Tibial nerve (tissue), 4 donors: ENCODE data around the gene KRT3. TPM values are rescaled to one million over a fixed set of nuclear protein-coding genes. Genes with fewer than 3 reads are reported as not detected.

Experiments
- DNase-seq, 2 donors: peaks; one replicate each; pipeline ENCODE4 v3.0.0-alpha.2; 2019; ENCODE audit warnings: low spot score in 2 of 2
- H3K27ac ChIP-seq, 4 donors: fragments of 200-600 bp; sonication (generic) in 3 of 4; one replicate each; pipeline ENCODE4 v1.5.1; 2017 to 2019; ENCODE audit warnings: mild to moderate bottlenecking in 1 of 4
- H3K27me3 ChIP-seq, 2 donors: fragments of 200-600 bp; sonication (generic) in 1 of 2; one replicate each; pipeline versions ENCODE4 v1.5.1 to v1.6.0; 2017 to 2019
- H3K36me3 ChIP-seq, 3 donors: fragments of 200-600 bp; sonication (generic); one replicate each; pipeline ENCODE4 v1.5.1; 2018 to 2019
- H3K4me1 ChIP-seq, 4 donors: fragments of 200-600 bp; sonication (generic) in 3 of 4; one replicate each; pipeline ENCODE4 v1.5.1; 2017 to 2019
- H3K4me3 ChIP-seq, 4 donors: fragments of 200-600 bp; sonication (generic) in 3 of 4; one replicate each; pipeline ENCODE4 v1.5.1; 2017 to 2019; ENCODE audit warnings: mild to moderate bottlenecking in 1 of 4, moderate library complexity in 1 of 4
- H3K9me3 ChIP-seq, 4 donors: fragments of 200-600 bp; sonication (generic) in 3 of 4; one replicate each; pipeline ENCODE4 v1.5.1; 2017 to 2019
- EP300 ChIP-seq, 2 donors: sonication (generic); formaldehyde crosslinking; IDR thresholded peaks; one replicate each; pipeline ENCODE4 v1.6.1; 2017; ENCODE audit warnings: antibody characterized with exemption in 2 of 2, mild to moderate bottlenecking in 1 of 2
- POLR2A ChIP-seq, 2 donors: fragments of 450-650 bp; IDR thresholded peaks; one replicate each; pipeline ENCODE4 v1.6.1; 2017; ENCODE audit warnings: antibody characterized with exemption in 2 of 2, mild to moderate bottlenecking in 2 of 2, moderate library complexity in 2 of 2
- WGBS, 2 donors: methylation state at CpG; one replicate each; pipeline ENCODE4 v1.1.5; 2018; 5-methylcytosine and 5-hydroxymethylcytosine counted together
- total RNA-seq, 4 donors: library from RNA; depleted of rRNA; stranded (reverse); fragments of >200 nt; gene quantifications; one replicate each; pipeline ENCODE4 v1.1.0, GENCODE V29; 2016
- TF ChIP-seq, protein P1 (sequence below), 5 experiments: fragments of 200-600 bp in 3 of 5; fragments of 450-650 bp in 2 of 5; sonication (generic) in 3 of 5; IDR thresholded peaks; one replicate each; pipeline ENCODE4 v1.5.1; 2016 to 2019; ENCODE audit warnings: antibody characterized with exemption in 5 of 5, mild to moderate bottlenecking in 3 of 5, moderate library complexity in 2 of 5

The KRT3 gene
- total RNA-seq, 4 donors from 2014 or later = not detected

DNA sequence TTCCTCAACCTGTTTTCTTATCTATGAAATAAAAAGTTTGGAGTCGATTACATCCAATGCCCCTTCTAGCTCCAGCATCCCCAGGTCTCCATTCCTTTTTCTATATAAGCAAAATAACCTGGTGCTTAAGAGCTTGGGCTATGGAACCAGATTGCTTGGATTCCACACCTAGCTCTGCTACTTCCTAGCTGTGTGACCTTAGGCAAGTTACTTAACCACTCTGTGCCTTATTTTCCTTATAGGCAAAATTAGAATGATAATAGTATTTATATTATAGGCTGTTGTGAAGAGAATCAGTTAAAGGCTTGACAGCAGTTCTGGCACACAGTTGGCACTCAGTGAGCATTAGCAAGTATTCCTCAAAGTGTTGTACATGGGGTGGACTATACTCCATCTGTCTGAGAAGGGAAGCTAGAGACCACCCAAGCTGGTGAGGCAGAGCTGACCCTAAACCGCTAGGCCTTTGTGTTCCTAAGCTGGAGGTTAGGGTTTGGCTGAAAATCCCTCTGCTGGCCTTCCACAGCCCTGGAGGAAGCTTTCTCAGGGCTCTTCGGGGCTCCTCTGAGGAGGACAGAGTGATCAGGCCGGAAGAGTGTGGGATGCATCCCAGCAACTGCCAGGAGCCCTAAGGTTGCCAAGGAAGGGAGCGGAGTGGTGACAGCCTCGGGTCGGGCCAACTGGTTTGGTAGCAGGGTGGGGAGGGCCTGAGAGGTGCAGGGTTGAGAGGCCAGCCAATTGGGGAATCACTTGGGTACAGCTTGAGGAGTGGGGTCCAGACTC lies 24.0 kb upstream of the KRT3 start:
- Histone ChIP-seq H3K4me1 (no peaks in the 10 kb centered on the region), H3K4me3 (no peak overlapping the region), H3K9me3 (no peaks in the 10 kb centered on the region), H3K27me3 (no peaks in the 10 kb centered on the region), H3K36me3 (no peaks in the 10 kb centered on the region), H3K27ac (no peak overlapping the region)
- 67 to 70% methylated on average over 7 of the region's 7 CpGs for WGBS, 2 donors
- DNase-seq = no peak
- TF ChIP-seq EP300 (IDR thresholded peaks at IDR 0.05) = no peak
- no peak for TF ChIP-seq POLR2A (IDR thresholded peaks at IDR 0.05)
- TF ChIP-seq, protein P1, sequence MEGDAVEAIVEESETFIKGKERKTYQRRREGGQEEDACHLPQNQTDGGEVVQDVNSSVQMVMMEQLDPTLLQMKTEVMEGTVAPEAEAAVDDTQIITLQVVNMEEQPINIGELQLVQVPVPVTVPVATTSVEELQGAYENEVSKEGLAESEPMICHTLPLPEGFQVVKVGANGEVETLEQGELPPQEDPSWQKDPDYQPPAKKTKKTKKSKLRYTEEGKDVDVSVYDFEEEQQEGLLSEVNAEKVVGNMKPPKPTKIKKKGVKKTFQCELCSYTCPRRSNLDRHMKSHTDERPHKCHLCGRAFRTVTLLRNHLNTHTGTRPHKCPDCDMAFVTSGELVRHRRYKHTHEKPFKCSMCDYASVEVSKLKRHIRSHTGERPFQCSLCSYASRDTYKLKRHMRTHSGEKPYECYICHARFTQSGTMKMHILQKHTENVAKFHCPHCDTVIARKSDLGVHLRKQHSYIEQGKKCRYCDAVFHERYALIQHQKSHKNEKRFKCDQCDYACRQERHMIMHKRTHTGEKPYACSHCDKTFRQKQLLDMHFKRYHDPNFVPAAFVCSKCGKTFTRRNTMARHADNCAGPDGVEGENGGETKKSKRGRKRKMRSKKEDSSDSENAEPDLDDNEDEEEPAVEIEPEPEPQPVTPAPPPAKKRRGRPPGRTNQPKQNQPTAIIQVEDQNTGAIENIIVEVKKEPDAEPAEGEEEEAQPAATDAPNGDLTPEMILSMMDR (IDR thresholded peaks at IDR 0.05) = no peak

DNA sequence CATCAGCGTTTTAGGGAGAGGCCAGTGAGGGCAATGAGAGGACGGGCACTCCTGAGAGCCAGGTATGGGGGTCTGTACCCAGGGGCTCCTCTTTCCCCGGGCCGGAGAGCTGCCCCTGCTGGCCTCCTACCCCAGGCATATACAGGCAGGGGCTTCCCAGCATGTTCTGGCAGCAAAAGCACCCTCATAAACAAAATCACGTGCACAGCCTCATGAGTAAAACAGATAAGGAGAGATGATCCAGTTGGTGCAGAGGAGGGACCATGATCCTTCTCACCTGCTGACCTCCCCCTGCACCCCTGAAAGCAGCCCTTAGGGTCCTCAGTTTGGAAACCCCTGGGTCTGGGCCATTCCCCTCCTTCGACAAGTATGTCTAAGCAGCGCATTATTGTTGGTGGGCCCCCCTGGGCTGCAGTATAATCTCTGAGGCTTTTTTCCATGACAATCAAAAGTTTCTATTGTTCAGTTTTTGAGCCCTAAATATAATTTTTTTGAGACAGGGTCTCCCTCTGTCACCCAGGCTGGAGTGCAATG lies 23.0 kb upstream of the KRT3 start:
- Histone ChIP-seq H3K4me3 (no peak overlapping the region), H3K9me3 (no peaks in the 10 kb centered on the region), H3K27ac (no peak overlapping the region), H3K36me3 (no peaks in the 10 kb centered on the region), H3K27me3 (no peaks in the 10 kb centered on the region), H3K4me1 (no peaks in the 10 kb centered on the region)
- TF ChIP-seq EP300 (IDR thresholded peaks at IDR 0.05) (no peak), POLR2A (IDR thresholded peaks at IDR 0.05) (no peak)
- TF ChIP-seq, protein P1 (IDR thresholded peaks at IDR 0.05) = no peak
- DNase-seq = no peak
- WGBS, 2 donors = 41 to 66% methylated on average over 7 of the region's 7 CpGs

DNA sequence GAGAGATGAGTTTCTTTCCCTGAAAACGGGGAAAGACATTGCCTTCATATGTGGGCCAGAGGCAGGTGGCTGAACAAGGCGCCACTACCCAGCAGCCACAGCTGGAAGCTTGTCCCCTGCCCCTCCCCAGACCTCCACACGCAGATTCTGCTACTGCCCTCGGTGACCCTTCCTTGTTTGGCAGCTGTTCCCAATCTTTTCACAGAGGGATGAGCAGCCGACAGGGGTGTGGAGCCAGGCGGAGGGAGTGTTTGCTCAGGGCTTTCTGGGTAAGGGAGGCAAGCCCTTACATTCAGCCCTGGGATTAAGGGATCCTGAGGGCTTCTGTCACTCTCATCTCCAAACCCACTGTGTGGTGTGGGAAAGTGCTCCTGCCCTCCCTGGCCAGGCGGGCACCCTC lies 22.5 kb upstream of the KRT3 start:
- TF ChIP-seq EP300 (IDR thresholded peaks at IDR 0.05) (no peak), POLR2A (IDR thresholded peaks at IDR 0.05) (no peak)
- TF ChIP-seq, protein P1 (IDR thresholded peaks at IDR 0.05) = no peak
- H3K9me3 ChIP-seq = no peaks in the 10 kb centered on the region
- 40 to 49% methylated on average over 7 of the region's 7 CpGs for WGBS, 2 donors
- no peak overlapping the region for H3K27ac ChIP-seq
- no peaks in the 10 kb centered on the region for H3K36me3 ChIP-seq
- no peak overlapping the region for H3K4me3 ChIP-seq
- no peaks in the 10 kb centered on the region for H3K27me3 ChIP-seq
- no peaks in the 10 kb centered on the region for H3K4me1 ChIP-seq
- DNase-seq = no peak

DNA sequence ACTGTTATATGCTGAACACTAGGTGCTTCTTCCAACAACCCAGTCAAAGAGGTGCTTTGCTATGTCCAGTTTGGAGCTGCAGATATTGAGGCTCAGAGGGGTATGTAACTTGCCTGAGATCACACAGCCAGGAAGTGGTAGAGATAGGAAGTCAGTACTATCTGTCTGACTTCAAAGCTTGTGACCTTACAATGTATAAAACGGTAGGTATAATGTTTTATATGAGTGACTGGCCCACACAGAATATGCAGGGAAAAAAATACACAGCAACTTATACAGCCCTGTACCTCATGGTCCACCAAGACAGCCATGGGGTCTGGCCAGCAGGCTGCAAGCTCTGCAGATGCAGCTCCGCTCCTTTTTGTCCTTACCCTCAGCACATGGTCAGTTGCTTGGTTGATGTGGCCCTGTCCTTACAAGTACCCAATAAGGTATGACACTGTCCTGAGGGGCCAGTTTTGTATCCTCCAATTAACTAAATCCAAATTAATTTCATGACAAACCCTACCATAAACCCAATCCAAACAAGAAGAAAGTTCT lies 21.9 kb upstream of the KRT3 start:
- DNase-seq = no peak
- no peaks in the 10 kb centered on the region for H3K36me3 ChIP-seq
- WGBS, 2 donors = 70 to 83% methylated on average over 2 of the region's 2 CpGs
- TF ChIP-seq POLR2A (IDR thresholded peaks at IDR 0.05) (no peak), EP300 (IDR thresholded peaks at IDR 0.05) (no peak)
- TF ChIP-seq, protein P1 (IDR thresholded peaks at IDR 0.05) = no peak
- H3K4me3 ChIP-seq = no peak overlapping the region
- H3K27ac ChIP-seq = no peak overlapping the region
- no peaks in the 10 kb centered on the region for H3K4me1 ChIP-seq
- no peaks in the 10 kb centered on the region for H3K27me3 ChIP-seq
- H3K9me3 ChIP-seq = no peaks in the 10 kb centered on the region

DNA sequence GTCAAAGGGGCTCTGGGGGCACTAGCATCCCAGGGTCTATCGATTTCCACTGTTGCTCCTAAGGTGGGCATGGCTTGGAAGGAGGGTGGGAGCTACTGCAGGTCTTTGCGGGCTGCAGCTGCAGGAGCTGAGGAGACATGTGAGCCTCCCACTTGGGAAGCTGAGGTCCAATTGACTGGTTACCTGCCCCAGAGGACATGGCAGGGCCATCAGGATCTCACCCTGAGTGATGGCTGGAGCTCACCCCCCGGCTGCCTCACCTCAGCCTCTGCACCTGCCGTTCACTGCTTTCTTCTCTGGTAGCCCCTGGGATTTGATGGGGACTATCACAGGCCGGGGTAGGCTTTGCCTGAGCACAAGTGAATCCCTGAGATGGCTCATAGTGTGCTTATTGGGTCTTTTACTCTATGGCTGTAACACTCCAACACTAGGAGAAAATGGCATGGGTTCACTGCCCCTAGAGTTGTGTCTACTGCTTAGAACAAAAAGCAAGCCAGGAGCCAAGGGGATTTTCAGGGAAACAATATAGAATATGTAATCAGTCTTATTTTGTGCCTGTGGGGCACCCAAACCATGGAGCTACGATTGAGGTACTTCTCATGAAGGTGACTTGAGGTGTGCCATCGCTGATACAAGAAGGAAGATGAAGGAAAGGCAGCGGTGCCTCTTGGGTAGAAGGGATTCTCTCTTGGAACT lies 21.2 kb upstream of the KRT3 start:
- Histone ChIP-seq H3K27me3 (no peaks in the 10 kb centered on the region), H3K9me3 (no peaks in the 10 kb centered on the region), H3K36me3 (no peaks in the 10 kb centered on the region), H3K4me3 (no peak overlapping the region), H3K27ac (no peak overlapping the region), H3K4me1 (no peaks in the 10 kb centered on the region)
- 87 to 91% methylated on average over 8 of the region's 8 CpGs for WGBS, 2 donors
- no peak for DNase-seq
- TF ChIP-seq POLR2A (IDR thresholded peaks at IDR 0.05) (no peak), EP300 (IDR thresholded peaks at IDR 0.05) (no peak)
- TF ChIP-seq, protein P1 (IDR thresholded peaks at IDR 0.05) = no peak
